Endothelial cell of umbilical vein (primary cell): Measurements from ENCODE around the gene WDR7. TPM values are rescaled to one million over a fixed set of nuclear protein-coding genes. Genes with fewer than 3 reads are reported as not detected.

ENCODE experiments used
- BruUV-seq: library from RNA; stranded (reverse); fragments of 400-500 nt; replicated peaks from 2 replicates; lab custom pipeline; 2021; lab: Mats Ljungman, UMichigan
- CTCF ChIA-PET: fragments of 300-600, 350-600 bp; sonication (Branson Sonifier 250); formaldehyde crosslinking; loops from one replicate; lab custom pipeline; 2021; ENCODE audit warnings: antibody characterized with exemption, inconsistent platforms; lab: Charles Lee
- POLR2A ChIA-PET: fragments of 300-600, 350-600 bp; sonication (Branson Sonifier 250); formaldehyde crosslinking; loops from one replicate; lab custom pipeline; 2021; ENCODE audit warnings: antibody characterized with exemption, inconsistent platforms; lab: Charles Lee
- DNase-seq: peaks from one replicate; pipeline ENCODE4 v3.0.0-alpha.2; 2011; ENCODE audit warnings: low read depth, low spot score
- FAIRE-seq: peaks from 2 replicates; lab custom pipeline; 2011; peaks lifted over from hg19 to GRCh38; lab: Jason Lieb, UNC
- H2AFZ ChIP-seq: 2 replicates; pipeline ENCODE4 v1.6.0; 2012; ENCODE audit warnings: low read depth, low read length, control low read depth, inconsistent platforms
- H3K27ac ChIP-seq: 2 replicates; pipeline ENCODE4 v1.5.1; 2011; ENCODE audit warnings: low read depth, mild to moderate bottlenecking, control low read depth, low read length, moderate library complexity; ENCODE audit not compliant: insufficient read depth
- H3K27me3 ChIP-seq, 2 experiments: 2 replicates each; pipeline versions ENCODE4 v1.6.0 to v1.6.1; 2011; ENCODE audit warnings: low read length in 2 of 2, mixed read lengths in 1 of 2; ENCODE audit not compliant: control insufficient read depth in 2 of 2, insufficient read depth in 2 of 2
- H3K36me3 ChIP-seq, 2 experiments: 2 replicates in 1 of 2; 3 replicates in 1 of 2; pipeline ENCODE4 v1.5.1; 2011; ENCODE audit warnings: low read length in 2 of 2, mild to moderate bottlenecking in 1 of 2, moderate library complexity in 1 of 2; ENCODE audit not compliant: control insufficient read depth in 2 of 2, insufficient read depth in 2 of 2; ENCODE audit errors: extremely low read depth in 1 of 2
- H3K4me1 ChIP-seq: 3 replicates; pipeline ENCODE4 v1.5.1; 2011; ENCODE audit warnings: mild to moderate bottlenecking, low read length; ENCODE audit not compliant: control insufficient read depth, insufficient read depth; ENCODE audit errors: extremely low read depth
- H3K4me2 ChIP-seq: 2 replicates; pipeline ENCODE4 v1.6.1; 2011; ENCODE audit warnings: low read length, control low read depth, mixed read lengths; ENCODE audit not compliant: insufficient read depth
- H3K4me3 ChIP-seq, 3 experiments: fragments of 200-600 bp in 1 of 3; sonication (generic), shearing (Covaris generic) in 1 of 3; replicated peaks in 1 of 3; 2 replicates each; pipeline ENCODE4 v1.5.1; 2011 to 2016; ENCODE audit warnings: control low read depth in 3 of 3, low read length in 3 of 3, mild to moderate bottlenecking in 2 of 3, inconsistent platforms in 1 of 3, low read depth in 1 of 3, moderate library complexity in 1 of 3; ENCODE audit not compliant: insufficient read depth in 1 of 3
- H3K79me2 ChIP-seq: 2 replicates; pipeline ENCODE4 v1.6.0; 2012; ENCODE audit warnings: low read length, inconsistent platforms; ENCODE audit not compliant: control insufficient read depth, insufficient read depth
- H3K9ac ChIP-seq: replicated peaks from 2 replicates; pipeline ENCODE3; 2011; ENCODE audit warnings: low read length, control low read depth; ENCODE audit not compliant: insufficient read depth; ENCODE audit errors: extremely low read depth
- H3K9me1 ChIP-seq: replicated peaks from 3 replicates; pipeline ENCODE4 v1.6.0; 2011; ENCODE audit warnings: mild to moderate bottlenecking, low read length; ENCODE audit not compliant: control insufficient read depth, insufficient read depth; ENCODE audit errors: extremely low read depth
- H3K9me3 ChIP-seq: replicated peaks from 2 replicates; pipeline ENCODE4 v1.5.1; 2012; ENCODE audit warnings: low read length, inconsistent platforms; ENCODE audit not compliant: control insufficient read depth, insufficient read depth
- H4K20me1 ChIP-seq: replicated peaks from 2 replicates; pipeline ENCODE3; 2011; ENCODE audit warnings: mild to moderate bottlenecking, low read length; ENCODE audit not compliant: control insufficient read depth, insufficient read depth; ENCODE audit errors: extremely low read depth
- EZH2 ChIP-seq: IDR thresholded peaks from 2 replicates; pipeline ENCODE4 v1.6.1; 2012; ENCODE audit warnings: borderline replicate concordance, low read depth, mild to moderate bottlenecking, moderate library complexity, low read length, inconsistent platforms; ENCODE audit not compliant: severe bottlenecking
- FOS ChIP-seq: IDR thresholded peaks from 2 replicates; pipeline ENCODE4 v1.6.1; 2011; ENCODE audit warnings: mild to moderate bottlenecking, low read length, moderate library complexity, borderline replicate concordance; ENCODE audit not compliant: insufficient read depth
- GATA2 ChIP-seq: IDR thresholded peaks from 2 replicates; pipeline ENCODE4 v1.7.0; 2011; ENCODE audit warnings: low read depth, mild to moderate bottlenecking, moderate library complexity, mixed read lengths, low read length; ENCODE audit not compliant: insufficient read length, insufficient read depth
- JUN ChIP-seq: IDR thresholded peaks from 2 replicates; pipeline ENCODE4 v1.6.1; 2011; ENCODE audit warnings: borderline replicate concordance, low read depth; ENCODE audit not compliant: insufficient read length, insufficient read depth
- MYC ChIP-seq: IDR thresholded peaks from one replicate; pipeline ENCODE4 v1.6.1; 2011; ENCODE audit warnings: mild to moderate bottlenecking, low read depth, low read length
- POLR2A ChIP-seq: IDR thresholded peaks from 2 replicates; pipeline ENCODE4 v1.6.1; 2012; ENCODE audit warnings: low read depth, mild to moderate bottlenecking, control low read depth, low read length
- POLR2AphosphoS5 ChIP-seq: IDR thresholded peaks from 2 replicates; pipeline ENCODE4 v1.6.1; 2012; ENCODE audit warnings: low read depth, mild to moderate bottlenecking, control low read depth, low read length, moderate library complexity; ENCODE audit not compliant: insufficient read depth
- dilution Hi-C: fragments of 300-500 bp; cut with MboI; formaldehyde crosslinking; loops from one replicate; pipeline ENCODE4 v1.15.0; 2019; ENCODE audit warnings: low sequenced_read_pairs; ENCODE audit not compliant: extremely low pct_ligation_motif_present
- intact Hi-C: fragments of 100-400 bp; cut with micrococcal nuclease; formaldehyde crosslinking; loops from one replicate; pipeline ENCODE4 v1.10.0; 2022
- polyA plus RNA-seq, 4 experiments: library from polyadenylated mRNA; depleted of rRNA in 3 of 4; stranded (reverse) in 3 of 4; unstranded in 1 of 4; fragments of >200 nt; gene quantifications; 2 replicates each; pipeline versions ENCODE4 v1.2.1 to v1.2.3, GENCODE V29; 2011 to 2012; ENCODE audit warnings: missing spikeins in 1 of 4
- total RNA-seq: library from RNA; stranded (reverse); gene quantifications from 2 replicates; pipeline ENCODE4 v1.2.3, GENCODE V29; 2021
- TF ChIP-seq, protein P1 (sequence below), 2 donors: IDR thresholded peaks; 1 replicate in 1 of 2; 2 replicates in 1 of 2; pipeline ENCODE4 v1.5.1; 2011; ENCODE audit warnings: low read length in 2 of 2, mild to moderate bottlenecking in 2 of 2, moderate library complexity in 2 of 2, control low read depth in 1 of 2, inconsistent platforms in 1 of 2, low read depth in 1 of 2; ENCODE audit not compliant: insufficient read depth in 1 of 2; ENCODE audit errors: extremely low read depth in 1 of 2
- TF ChIP-seq, protein P2 (sequence below): IDR thresholded peaks from 2 replicates; pipeline ENCODE4 v1.6.1; 2011; ENCODE audit not compliant: insufficient read depth, insufficient read length

The WDR7 gene
- total and polyA plus RNA-seq, 2 donors (not counting 3 experiments of a cell fraction or from before 2014, with no cell fraction given), result 5.9 to 19.0 TPM

- Histone ChIP-seq H3K4me2 (no peak overlapping the region), H3K27me3 (no peaks in the 10 kb centered on the region), H3K9ac (no peak overlapping the region), H3K9me1 (no peaks in the 10 kb centered on the region), H4K20me1 (no peaks in the 10 kb centered on the region), H3K9me3 (no peaks in the 10 kb centered on the region), H3K4me1 (no peaks in the 10 kb centered on the region), H3K4me3 (no peak overlapping the region), H2AFZ (no peak overlapping the region), H3K27ac (no peak overlapping the region), H3K79me2 (no peaks in the 10 kb centered on the region), H3K36me3 (no peaks in the 10 kb centered on the region)
- TF ChIP-seq FOS, result no peak
- TF ChIP-seq EZH2, result no peak
- TF ChIP-seq, protein P1, sequence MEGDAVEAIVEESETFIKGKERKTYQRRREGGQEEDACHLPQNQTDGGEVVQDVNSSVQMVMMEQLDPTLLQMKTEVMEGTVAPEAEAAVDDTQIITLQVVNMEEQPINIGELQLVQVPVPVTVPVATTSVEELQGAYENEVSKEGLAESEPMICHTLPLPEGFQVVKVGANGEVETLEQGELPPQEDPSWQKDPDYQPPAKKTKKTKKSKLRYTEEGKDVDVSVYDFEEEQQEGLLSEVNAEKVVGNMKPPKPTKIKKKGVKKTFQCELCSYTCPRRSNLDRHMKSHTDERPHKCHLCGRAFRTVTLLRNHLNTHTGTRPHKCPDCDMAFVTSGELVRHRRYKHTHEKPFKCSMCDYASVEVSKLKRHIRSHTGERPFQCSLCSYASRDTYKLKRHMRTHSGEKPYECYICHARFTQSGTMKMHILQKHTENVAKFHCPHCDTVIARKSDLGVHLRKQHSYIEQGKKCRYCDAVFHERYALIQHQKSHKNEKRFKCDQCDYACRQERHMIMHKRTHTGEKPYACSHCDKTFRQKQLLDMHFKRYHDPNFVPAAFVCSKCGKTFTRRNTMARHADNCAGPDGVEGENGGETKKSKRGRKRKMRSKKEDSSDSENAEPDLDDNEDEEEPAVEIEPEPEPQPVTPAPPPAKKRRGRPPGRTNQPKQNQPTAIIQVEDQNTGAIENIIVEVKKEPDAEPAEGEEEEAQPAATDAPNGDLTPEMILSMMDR (IDR thresholded peaks at IDR 0.05; ENCODE audit: extremely low read depth in 1 of 2, insufficient read depth in 1 of 2, low read depth in 1 of 2, low read length in 2 of 2), result no peak
- TF ChIP-seq GATA2, result no peak
- TF ChIP-seq POLR2A, result no peak
- TF ChIP-seq POLR2AphosphoS5, result no peak
- no peak for TF ChIP-seq MYC
- no peak for TF ChIP-seq JUN
- TF ChIP-seq, protein P2, sequence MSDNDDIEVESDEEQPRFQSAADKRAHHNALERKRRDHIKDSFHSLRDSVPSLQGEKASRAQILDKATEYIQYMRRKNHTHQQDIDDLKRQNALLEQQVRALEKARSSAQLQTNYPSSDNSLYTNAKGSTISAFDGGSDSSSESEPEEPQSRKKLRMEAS, result no peak
- CTCF ChIA-PET, result no interaction called here
- DNase-seq (no peak), FAIRE-seq (no peak)
- no TSS peak for BruUV-seq
- intact Hi-C loops (no loop called here), dilution Hi-C loops (no loop called here)
- POLR2A ChIA-PET, result no interaction called here
Measured at GRCh38 chr18:56825321-56825720, 174.2 kb downstream of the WDR7 start.
